Common myeloid progenitor, CD34-positive (primary cell): ENCODE results near the gene CST4.
"Not testable (repeated sequence)": the region's sequence is repeated elsewhere in the genome, so short reads cannot be mapped to it uniquely, and the experiment has no call there.

Experiments
- CTCF ChIA-PET: fragments of 350-600 bp; sonication (Branson Sonifier 250); formaldehyde crosslinking; loops from one replicate; lab custom pipeline; 2021; ENCODE audit warnings: antibody characterized with exemption; lab: Charles Lee
- POLR2A ChIA-PET: fragments of 350-600 bp; sonication (Branson Sonifier 250); formaldehyde crosslinking; loops from one replicate; lab custom pipeline; 2021; ENCODE audit warnings: antibody characterized with exemption; lab: Charles Lee
- DNase-seq, 3 donors: peaks; one replicate each; pipeline versions ENCODE4 v3.0.0 to v3.0.0-alpha.2; 2013
- H3K27ac ChIP-seq, 2 experiments: 1 replicate in 1 of 2; 2 replicates in 1 of 2; pipeline ENCODE4 v1.7.0; 2013; ENCODE audit warnings: inconsistent platforms in 2 of 2, low read length in 2 of 2, mild to moderate bottlenecking in 2 of 2, low read depth in 1 of 2, moderate library complexity in 1 of 2; ENCODE audit not compliant: severe bottlenecking in 2 of 2, insufficient read depth in 1 of 2, poor library complexity in 1 of 2
- H3K27me3 ChIP-seq, 5 experiments: replicated peaks in 2 of 5; 1 replicate in 3 of 5; 2 replicates in 2 of 5; pipeline versions ENCODE4 v1.6.1 to v1.7.0; 2013; ENCODE audit warnings: low read length in 4 of 5, mild to moderate bottlenecking in 2 of 5, moderate library complexity in 2 of 5, inconsistent platforms in 1 of 5; ENCODE audit not compliant: insufficient read depth in 5 of 5, control insufficient read depth in 4 of 5
- H3K36me3 ChIP-seq, 4 experiments: 1 replicate in 2 of 4; 2 replicates in 2 of 4; pipeline versions ENCODE4 v1.6.1 to v1.7.0; 2013; ENCODE audit warnings: low read length in 3 of 4, control low read depth in 1 of 4, mild to moderate bottlenecking in 1 of 4; ENCODE audit not compliant: control insufficient read depth in 4 of 4, insufficient read depth in 4 of 4
- H3K4me1 ChIP-seq, 4 experiments: 1 replicate in 3 of 4; 2 replicates in 1 of 4; pipeline versions ENCODE4 v1.6.1 to v1.7.1; 2013; ENCODE audit warnings: low read length in 3 of 4, mild to moderate bottlenecking in 3 of 4, control low read depth in 1 of 4, inconsistent platforms in 1 of 4, moderate library complexity in 1 of 4; ENCODE audit not compliant: control insufficient read depth in 4 of 4, insufficient read depth in 4 of 4; ENCODE audit errors: control extremely low read depth in 1 of 4
- H3K4me3 ChIP-seq, 7 experiments: 1 replicate in 4 of 7; 2 replicates in 3 of 7; pipeline versions ENCODE4 v1.5.1 to v1.7.0; 2013; ENCODE audit warnings: mild to moderate bottlenecking in 7 of 7, low read length in 6 of 7, moderate library complexity in 6 of 7, inconsistent platforms in 2 of 7, low read depth in 2 of 7, control low read depth in 1 of 7; ENCODE audit not compliant: insufficient read depth in 4 of 7, control insufficient read depth in 1 of 7; ENCODE audit errors: extremely low read depth in 1 of 7
- H3K9me3 ChIP-seq, 5 experiments: 1 replicate in 4 of 5; 2 replicates in 1 of 5; pipeline versions ENCODE4 v1.6.1 to v1.7.1; 2013; ENCODE audit warnings: low read length in 4 of 5, mild to moderate bottlenecking in 2 of 5, inconsistent platforms in 1 of 5, low read depth in 1 of 5, moderate library complexity in 1 of 5; ENCODE audit not compliant: control insufficient read depth in 4 of 5, insufficient read depth in 2 of 5; ENCODE audit errors: control extremely low read depth in 1 of 5
- WGBS: methylation state at CpG from one replicate; pipeline ENCODE4 v1.1.5; 2013; ENCODE audit not compliant: insufficient coverage; 5-methylcytosine and 5-hydroxymethylcytosine counted together

The CST4 gene

DNA sequence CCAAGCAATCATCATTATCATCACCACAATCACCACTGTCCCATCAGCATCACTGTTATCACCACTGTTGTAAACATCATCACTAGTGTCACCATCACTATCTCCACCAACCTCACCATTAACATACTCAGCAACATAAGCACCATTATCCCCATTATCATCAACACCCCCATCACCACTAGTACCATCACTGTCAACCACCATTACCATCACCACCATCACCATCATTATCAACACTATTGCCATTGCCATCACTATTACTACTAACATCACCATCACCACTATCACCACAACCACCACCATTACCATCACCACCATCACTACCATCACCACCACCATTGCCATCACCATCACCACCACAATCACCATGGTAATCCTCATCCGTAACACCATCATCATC, 19.5 kb downstream of the CST4 start:
- no peak for DNase-seq
- H3K27ac ChIP-seq, result no peak overlapping the region
- peaks cover 0 to 2% (median 0%) of the 10 kb centered on the region in 4 experiments for H3K4me1 ChIP-seq
- H3K27me3 ChIP-seq, result no peaks in the 10 kb centered on the region
- H3K4me3 ChIP-seq, result no peak overlapping the region
- H3K36me3 ChIP-seq, result no peaks in the 10 kb centered on the region
- ChIA-PET CTCF (interaction anchor here (0.6 to 1.6 kb wide), 6 partner anchors 9 to 1949 kb away, joined by 3 to 6 read pairs (median 4); no protein-coding TSS in a partner anchor), POLR2A (no interaction called here)
- H3K9me3 ChIP-seq, result no peaks in the 10 kb centered on the region
- WGBS, result 100% methylated on average over 1 of the region's 1 CpG

DNA sequence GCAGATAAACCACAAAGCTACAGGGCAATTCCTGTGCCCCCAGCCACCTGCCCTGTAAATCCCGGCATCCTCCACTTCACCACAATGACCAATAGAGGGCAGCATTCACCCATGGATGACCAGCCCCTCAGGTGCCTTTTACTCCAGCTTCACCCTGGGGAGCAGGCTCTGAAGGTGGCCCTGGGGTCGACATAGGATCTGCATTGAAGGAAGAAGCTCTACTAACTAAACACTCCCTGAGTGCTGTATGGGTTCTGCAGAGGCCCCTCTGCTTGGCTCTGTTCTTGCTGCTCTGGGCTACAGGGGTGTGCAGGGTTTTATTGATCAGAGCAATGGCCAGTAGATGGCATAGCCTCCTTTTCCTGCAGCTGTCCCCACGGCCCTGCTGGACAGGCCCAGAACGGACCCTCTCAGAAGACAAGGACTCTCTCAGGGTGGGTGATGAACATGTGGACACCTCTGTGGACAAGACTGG, 20.3 kb downstream of the CST4 start:
- no peak overlapping the region for H3K4me3 ChIP-seq
- H3K4me1 ChIP-seq, result peaks cover 0 to 2% (median 0%) of the 10 kb centered on the region in 4 experiments
- H3K27me3 ChIP-seq, result no peaks in the 10 kb centered on the region
- H3K9me3 ChIP-seq, result no peaks in the 10 kb centered on the region
- CTCF ChIA-PET, result interaction anchor here (0.6 to 1.6 kb wide), 11 partner anchors 8 to 1948 kb away, joined by 3 to 6 read pairs (median 4); no protein-coding TSS in a partner anchor
- peak; percentile 50 to 72 (median 68) for DNase-seq
- no peaks in the 10 kb centered on the region for H3K36me3 ChIP-seq
- no peak overlapping the region for H3K27ac ChIP-seq
- 20% methylated on average over 3 of the region's 4 CpGs for WGBS
- POLR2A ChIA-PET, result no interaction called here

DNA sequence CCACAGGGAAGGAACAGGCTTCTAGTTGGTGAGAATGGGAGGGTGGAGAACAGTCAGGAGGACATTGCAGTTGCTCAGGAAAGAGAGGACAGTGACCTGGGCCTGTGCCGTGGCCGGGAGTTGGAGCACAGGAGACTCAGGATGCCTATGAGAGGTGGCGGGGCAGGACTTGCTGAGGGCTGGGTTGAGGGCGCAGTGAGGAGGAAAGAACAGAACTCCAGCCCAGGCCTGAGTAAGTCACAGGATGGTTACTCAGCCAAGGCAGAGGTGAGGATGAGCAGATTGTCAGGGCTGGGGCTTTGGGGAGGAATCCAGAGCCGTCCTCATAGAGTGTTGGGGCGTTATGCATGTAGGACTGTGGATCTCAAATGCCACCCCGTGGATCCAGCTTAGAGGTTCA, 21.2 kb downstream of the CST4 start:
- no peaks in the 10 kb centered on the region for H3K9me3 ChIP-seq
- H3K4me3 ChIP-seq, result no peak overlapping the region
- H3K36me3 ChIP-seq, result no peaks in the 10 kb centered on the region
- no peak for DNase-seq
- H3K27me3 ChIP-seq, result no peaks in the 10 kb centered on the region
- H3K4me1 ChIP-seq, result peaks cover 0 to 2% (median 0%) of the 10 kb centered on the region in 4 experiments
- POLR2A ChIA-PET, result no interaction called here
- CTCF ChIA-PET, result interaction anchor here (0.7 to 1.6 kb wide), 7 partner anchors 11 to 226 kb away, joined by 3 to 5 read pairs (median 4); no protein-coding TSS in a partner anchor
- H3K27ac ChIP-seq, result no peak overlapping the region
- WGBS, result 98% methylated on average over 7 of the region's 7 CpGs

DNA sequence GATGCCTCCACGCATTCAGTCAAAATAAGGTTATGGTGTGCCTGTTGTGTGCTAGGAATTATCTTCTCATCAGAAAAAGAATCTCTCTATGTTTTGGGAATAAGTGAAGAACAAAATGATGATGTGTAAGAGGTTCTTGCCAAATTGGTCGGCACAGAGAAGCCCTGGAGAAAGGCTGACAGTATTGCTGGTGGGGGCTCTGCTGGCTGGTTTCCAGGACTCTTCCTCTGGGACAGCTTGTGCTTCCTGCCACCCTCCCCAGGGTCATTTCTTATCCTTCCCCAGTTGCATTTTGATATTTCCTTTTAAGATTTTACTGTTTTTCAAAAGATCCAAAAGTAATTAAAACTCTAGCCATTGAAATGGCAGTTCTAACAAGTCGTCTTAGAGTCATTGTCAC, 22.1 kb downstream of the CST4 start:
- CTCF ChIA-PET, result no interaction called here
- H3K4me3 ChIP-seq, result no peak overlapping the region
- POLR2A ChIA-PET, result no interaction called here
- no peaks in the 10 kb centered on the region for H3K9me3 ChIP-seq
- DNase-seq, result no peak
- H3K27me3 ChIP-seq, result no peaks in the 10 kb centered on the region
- 64% methylated on average over 2 of the region's 3 CpGs for WGBS
- H3K36me3 ChIP-seq, result no peaks in the 10 kb centered on the region
- H3K4me1 ChIP-seq, result peaks cover 0 to 2% (median 0%) of the 10 kb centered on the region in 4 experiments
- no peak overlapping the region for H3K27ac ChIP-seq

DNA sequence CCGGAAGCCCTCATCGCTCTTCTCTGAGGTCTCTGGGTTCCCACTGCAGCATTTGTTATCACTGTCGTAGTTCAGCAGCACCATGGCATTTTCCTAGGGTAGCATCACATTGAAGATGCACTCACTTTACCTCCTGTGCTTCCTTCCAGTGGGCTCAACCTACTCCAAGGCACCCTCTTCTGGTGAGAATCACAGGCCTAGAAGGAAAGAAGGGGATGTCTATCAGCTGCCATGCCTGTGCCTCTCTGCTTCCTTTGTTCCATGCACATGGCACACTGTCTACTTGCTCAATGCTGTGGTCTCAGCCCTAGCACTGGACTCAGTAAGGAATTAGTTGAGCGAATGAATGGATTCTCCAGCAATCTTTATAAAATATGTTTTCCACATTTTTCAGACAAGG, 22.6 kb downstream of the CST4 start:
- 96% methylated on average over 4 of the region's 4 CpGs for WGBS
- H3K4me1 ChIP-seq, result peaks cover 0 to 2% (median 0%) of the 10 kb centered on the region in 4 experiments
- POLR2A ChIA-PET, result no interaction called here
- H3K9me3 ChIP-seq, result no peaks in the 10 kb centered on the region
- H3K27me3 ChIP-seq, result no peaks in the 10 kb centered on the region
- no peaks in the 10 kb centered on the region for H3K36me3 ChIP-seq
- no peak for DNase-seq
- H3K27ac ChIP-seq, result no peak overlapping the region
- CTCF ChIA-PET, result no interaction called here
- no peak overlapping the region for H3K4me3 ChIP-seq

DNA sequence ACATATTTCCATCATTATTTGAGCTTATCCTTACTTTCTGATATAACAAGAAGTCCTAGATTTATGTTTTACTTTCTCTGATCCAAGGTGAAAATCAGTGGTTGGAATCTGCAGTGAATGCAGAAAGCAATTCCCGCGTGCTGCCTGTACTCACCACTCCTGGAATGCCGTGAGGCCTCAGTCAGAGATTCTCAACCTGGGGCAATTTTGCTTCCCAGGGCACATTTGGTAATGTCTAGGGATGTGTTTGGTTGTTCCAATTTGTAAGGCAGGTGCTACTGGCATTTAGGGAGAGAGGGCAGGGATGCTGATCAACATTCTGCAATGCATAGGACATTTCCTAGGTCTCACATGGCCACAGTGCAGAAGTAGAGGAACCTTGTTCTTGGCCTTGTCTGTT, 23.9 kb downstream of the CST4 start:
- Histone ChIP-seq H3K4me1 (peaks cover 0 to 2% (median 0%) of the 10 kb centered on the region in 4 experiments), H3K36me3 (no peaks in the 10 kb centered on the region), H3K27me3 (no peaks in the 10 kb centered on the region), H3K9me3 (no peaks in the 10 kb centered on the region), H3K4me3 (no peak overlapping the region), H3K27ac (no peak overlapping the region)
- CTCF ChIA-PET, result no interaction called here
- POLR2A ChIA-PET, result no interaction called here
- 100% methylated on average over 3 of the region's 3 CpGs for whole genome bisulfite sequencing
- DNase-seq, result no peak

DNA sequence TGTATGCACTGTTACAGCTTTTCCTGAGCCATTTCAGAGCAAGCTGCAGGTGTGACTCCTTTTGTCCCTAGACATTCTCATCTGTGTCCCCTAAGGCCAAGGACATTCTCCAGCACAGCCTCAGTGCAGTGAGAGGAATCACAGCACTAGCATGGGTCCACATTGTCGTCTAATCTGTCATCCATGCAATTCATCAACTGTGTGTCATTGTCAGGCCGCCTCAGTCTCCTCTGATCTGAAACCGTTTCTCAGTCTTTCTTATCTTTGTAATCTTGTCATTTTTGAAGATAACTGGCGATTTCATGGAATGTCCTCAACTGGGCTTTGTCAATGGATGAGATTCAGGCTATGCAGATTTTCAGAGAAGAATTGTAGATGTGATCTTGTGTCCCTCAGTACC, 24.8 kb downstream of the CST4 start:
- H3K4me3 ChIP-seq, H3K27me3 ChIP-seq, POLR2A ChIA-PET, H3K4me1 ChIP-seq, H3K36me3 ChIP-seq, CTCF ChIA-PET, H3K27ac ChIP-seq, DNase-seq, H3K9me3 ChIP-seq: not testable (repeated sequence)
- WGBS, result 89% methylated on average over 4 of the region's 4 CpGs
